Body of pancreas (tissue), 4 donors: ENCODE results near the gene RBPJL.

ENCODE experiments used
- POLR2A ChIP-seq, 3 donors: fragments of 450-650 bp; IDR thresholded peaks; one replicate each; pipeline ENCODE4 v1.6.1; 2016; ENCODE audit warnings: antibody characterized with exemption in 3 of 3, mild to moderate bottlenecking in 2 of 3
- TF ChIP-seq, protein P1 (sequence below), 7 experiments: fragments of 450-650 bp in 4 of 7; fragments of 200-600 bp in 3 of 7; sonication (generic) in 3 of 7; IDR thresholded peaks; one replicate each; pipeline ENCODE4 v1.5.1; 2016 to 2019; ENCODE audit warnings: antibody characterized with exemption in 7 of 7

DNA sequence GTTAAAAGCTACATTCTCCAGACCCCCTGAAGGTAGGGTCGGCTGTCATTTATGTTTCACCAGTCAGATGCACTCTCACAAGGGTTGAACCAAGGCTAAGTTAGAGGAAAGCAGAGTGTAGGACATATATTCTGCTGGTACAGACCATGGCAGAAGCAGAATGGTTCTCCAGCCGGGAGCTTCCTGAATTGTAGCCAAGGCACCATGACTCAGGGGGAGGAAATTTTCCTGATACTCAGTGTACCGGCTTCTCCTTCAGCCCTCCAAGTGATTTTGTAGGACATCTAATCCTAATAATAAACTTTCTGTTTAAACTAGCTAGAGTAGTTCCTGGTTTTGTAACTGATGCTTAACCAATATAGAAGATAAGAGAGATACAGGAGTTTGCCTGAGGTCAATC is 38.1 kb upstream of the RBPJL start:
- TF ChIP-seq, protein P1, sequence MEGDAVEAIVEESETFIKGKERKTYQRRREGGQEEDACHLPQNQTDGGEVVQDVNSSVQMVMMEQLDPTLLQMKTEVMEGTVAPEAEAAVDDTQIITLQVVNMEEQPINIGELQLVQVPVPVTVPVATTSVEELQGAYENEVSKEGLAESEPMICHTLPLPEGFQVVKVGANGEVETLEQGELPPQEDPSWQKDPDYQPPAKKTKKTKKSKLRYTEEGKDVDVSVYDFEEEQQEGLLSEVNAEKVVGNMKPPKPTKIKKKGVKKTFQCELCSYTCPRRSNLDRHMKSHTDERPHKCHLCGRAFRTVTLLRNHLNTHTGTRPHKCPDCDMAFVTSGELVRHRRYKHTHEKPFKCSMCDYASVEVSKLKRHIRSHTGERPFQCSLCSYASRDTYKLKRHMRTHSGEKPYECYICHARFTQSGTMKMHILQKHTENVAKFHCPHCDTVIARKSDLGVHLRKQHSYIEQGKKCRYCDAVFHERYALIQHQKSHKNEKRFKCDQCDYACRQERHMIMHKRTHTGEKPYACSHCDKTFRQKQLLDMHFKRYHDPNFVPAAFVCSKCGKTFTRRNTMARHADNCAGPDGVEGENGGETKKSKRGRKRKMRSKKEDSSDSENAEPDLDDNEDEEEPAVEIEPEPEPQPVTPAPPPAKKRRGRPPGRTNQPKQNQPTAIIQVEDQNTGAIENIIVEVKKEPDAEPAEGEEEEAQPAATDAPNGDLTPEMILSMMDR (IDR thresholded peaks at IDR 0.05): no peak
- TF ChIP-seq POLR2A (IDR thresholded peaks at IDR 0.05): no peak
